ENCODE results near the gene NPPA.

- TF ChIP-seq CTCF (IDR thresholded peaks at IDR 0.05 in 4 of 5, conservative IDR thresholded peaks at IDR 0.05 in 1 of 5) (no peak), POLR2A (IDR thresholded peaks at IDR 0.05) (no peak)
Observed at GRCh38 chr1:11825131-11825530, 22.5 kb downstream of the NPPA start.

All from gastrocnemius medialis (tissue), 4 donors.